Keratinocyte (primary cell): ENCODE measurements around the gene MINDY4.

Experiments used
- EZH2 ChIP-seq: IDR thresholded peaks from one replicate; pipeline ENCODE4 v1.6.1; 2012; ENCODE audit warnings: inconsistent platforms, mild to moderate bottlenecking, low read length, moderate library complexity
- TF ChIP-seq, protein P1 (sequence below), 3 experiments: IDR thresholded peaks in 1 of 3; conservative IDR thresholded peaks in 1 of 3; optimal IDR thresholded peaks in 1 of 3; 2 replicates in 2 of 3; 3 replicates in 1 of 3; pipeline versions ENCODE3 to v1.5.1; 2011; ENCODE audit warnings: low read length in 3 of 3, mild to moderate bottlenecking in 3 of 3, moderate library complexity in 2 of 3, control low read depth in 1 of 3, inconsistent platforms in 1 of 3; ENCODE audit not compliant: insufficient read depth in 2 of 3; ENCODE audit errors: extremely low read depth in 1 of 3

DNA sequence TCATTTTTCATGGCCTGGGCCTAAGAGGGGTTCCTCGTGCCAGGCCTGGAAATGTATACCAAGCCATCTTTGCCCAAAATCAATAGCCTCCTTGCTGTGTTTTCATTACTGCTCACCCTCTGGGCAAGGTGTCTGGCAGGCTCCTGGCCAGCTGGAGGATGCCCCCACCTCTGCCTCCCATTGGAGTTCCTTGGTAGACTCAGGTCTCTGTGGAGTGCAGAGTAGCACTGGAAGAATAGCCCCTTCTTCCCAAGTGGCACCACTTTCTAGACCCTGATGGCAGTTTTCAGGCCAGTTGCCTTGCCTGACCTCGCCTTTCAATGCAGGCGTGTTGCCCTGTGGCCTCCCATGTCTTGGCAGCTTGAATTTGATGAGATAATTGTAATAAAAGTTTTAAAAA is 84.7 kb downstream of the MINDY4 start:
- TF ChIP-seq, protein P1, sequence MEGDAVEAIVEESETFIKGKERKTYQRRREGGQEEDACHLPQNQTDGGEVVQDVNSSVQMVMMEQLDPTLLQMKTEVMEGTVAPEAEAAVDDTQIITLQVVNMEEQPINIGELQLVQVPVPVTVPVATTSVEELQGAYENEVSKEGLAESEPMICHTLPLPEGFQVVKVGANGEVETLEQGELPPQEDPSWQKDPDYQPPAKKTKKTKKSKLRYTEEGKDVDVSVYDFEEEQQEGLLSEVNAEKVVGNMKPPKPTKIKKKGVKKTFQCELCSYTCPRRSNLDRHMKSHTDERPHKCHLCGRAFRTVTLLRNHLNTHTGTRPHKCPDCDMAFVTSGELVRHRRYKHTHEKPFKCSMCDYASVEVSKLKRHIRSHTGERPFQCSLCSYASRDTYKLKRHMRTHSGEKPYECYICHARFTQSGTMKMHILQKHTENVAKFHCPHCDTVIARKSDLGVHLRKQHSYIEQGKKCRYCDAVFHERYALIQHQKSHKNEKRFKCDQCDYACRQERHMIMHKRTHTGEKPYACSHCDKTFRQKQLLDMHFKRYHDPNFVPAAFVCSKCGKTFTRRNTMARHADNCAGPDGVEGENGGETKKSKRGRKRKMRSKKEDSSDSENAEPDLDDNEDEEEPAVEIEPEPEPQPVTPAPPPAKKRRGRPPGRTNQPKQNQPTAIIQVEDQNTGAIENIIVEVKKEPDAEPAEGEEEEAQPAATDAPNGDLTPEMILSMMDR (optimal IDR thresholded peaks at IDR 0.05 in 1 of 3, IDR thresholded peaks at IDR 0.05 in 1 of 3, conservative IDR thresholded peaks at IDR 0.05 in 1 of 3; ENCODE audit: extremely low read depth in 1 of 3, insufficient read depth in 2 of 3, low read length in 3 of 3) = no peak
- TF ChIP-seq EZH2 = no peak
